H1 (cell line): ENCODE results near the gene ELMOD1. TPM values are rescaled to one million over a fixed set of nuclear protein-coding genes. Genes with fewer than 3 reads are reported as not detected.

ENCODE experiments used
- ATF3 ChIP-seq: IDR thresholded peaks from 2 replicates; pipeline ENCODE4 v1.6.1; 2011; ENCODE audit warnings: low read depth, mild to moderate bottlenecking, low read length; ENCODE audit not compliant: insufficient read depth
- BCL11A ChIP-seq, 2 experiments: IDR thresholded peaks; one replicate each; pipeline ENCODE4 v1.6.1; 2011; ENCODE audit warnings: low read depth in 2 of 2, low read length in 2 of 2, mild to moderate bottlenecking in 2 of 2
- SIX5 ChIP-seq: IDR thresholded peaks from 2 replicates; pipeline ENCODE4 v1.6.1; 2011; ENCODE audit warnings: mild to moderate bottlenecking, low read depth, low read length
- TAF7 ChIP-seq: optimal IDR thresholded peaks from 2 replicates; pipeline ENCODE3; 2011; ENCODE audit warnings: low read depth, mild to moderate bottlenecking, inconsistent platforms, low read length, moderate library complexity, borderline replicate concordance
- polyA plus RNA-seq, 7 experiments: library from polyadenylated mRNA; depleted of rRNA in 3 of 7; stranded (reverse) in 5 of 7; unstranded in 2 of 7; fragments of >200 nt in 5 of 7; fragments of 200-250 nt in 2 of 7; gene quantifications; 1 replicate in 5 of 7; 2 replicates in 1 of 7; 4 replicates in 1 of 7; pipeline versions ENCODE4 v1.2.1 to v1.2.3, GENCODE V29; 2011 to 2013; ENCODE audit warnings: missing spikeins in 2 of 7, mixed read lengths in 2 of 7
- total RNA-seq: library from RNA; stranded (reverse); fragmentation: NEBNext Ultra II Directional; extraction: Animal tissue kit (Norgen Biotek cat#: 25700); gene quantifications from 2 replicates; pipeline ENCODE4 v1.2.1, GENCODE V29; 2021

Gene ELMOD1
- total and polyA plus RNA-seq, 2 of the 8 experiments (the other 6 are each of a cell fraction or from before 2014, with no cell fraction given) = 0.47 to 1.6 TPM

- TF ChIP-seq ATF3 = no peak
- TF ChIP-seq SIX5 = no peak
- TF ChIP-seq BCL11A (IDR thresholded peaks at IDR 0.05; ENCODE audit: low read depth in 2 of 2, low read length in 2 of 2) = no peak
- no peak for TF ChIP-seq TAF7
These were observed 17.5 kb upstream of the ELMOD1 start (continued) for GRCh38 chr11:107573438-107573837.
